Ishikawa (cell line): ENCODE measurements around the gene ADAMTS13.

Experiments
- CREB1 ChIP-seq: IDR thresholded peaks from 2 replicates; pipeline ENCODE4 v1.6.1; 2012; ENCODE audit warnings: low read depth
- EGR1 ChIP-seq: IDR thresholded peaks from 2 replicates; pipeline ENCODE4 v1.6.1; 2012
- EP300 ChIP-seq: IDR thresholded peaks from 2 replicates; pipeline ENCODE4 v1.6.1; 2012; ENCODE audit warnings: borderline replicate concordance
- FOXM1 ChIP-seq: IDR thresholded peaks from 2 replicates; pipeline ENCODE4 v1.6.1; 2012; ENCODE audit warnings: low read depth, borderline replicate concordance
- MAX ChIP-seq: IDR thresholded peaks from 2 replicates; pipeline ENCODE4 v1.6.1; 2012
- NFIC ChIP-seq: IDR thresholded peaks from 2 replicates; pipeline ENCODE4 v1.6.1; 2012
- RAD21 ChIP-seq: IDR thresholded peaks from 2 replicates; pipeline ENCODE4 v1.6.1; 2012; ENCODE audit warnings: low read depth
- REST ChIP-seq: IDR thresholded peaks from 2 replicates; pipeline ENCODE4 v1.6.1; 2012; ENCODE audit warnings: low read depth, mild to moderate bottlenecking
- TAF1 ChIP-seq: IDR thresholded peaks from 2 replicates; pipeline ENCODE4 v1.6.1; 2012; ENCODE audit warnings: low read depth, mild to moderate bottlenecking
- TEAD4 ChIP-seq: IDR thresholded peaks from 2 replicates; pipeline ENCODE4 v1.6.1; 2012
- USF1 ChIP-seq: IDR thresholded peaks from 2 replicates; pipeline ENCODE4 v1.6.1; 2012
- YY1 ChIP-seq: IDR thresholded peaks from 2 replicates; pipeline ENCODE4 v1.6.1; 2012; ENCODE audit warnings: low read depth

- TF ChIP-seq TAF1: no peak
- no peak for TF ChIP-seq EGR1
- no peak for TF ChIP-seq REST
- no peak for TF ChIP-seq RAD21
- no peak for TF ChIP-seq CREB1
- TF ChIP-seq NFIC: no peak
- no peak for TF ChIP-seq USF1
- TF ChIP-seq FOXM1: no peak
- TF ChIP-seq EP300: no peak
- no peak for TF ChIP-seq TEAD4
- TF ChIP-seq YY1: no peak
- TF ChIP-seq MAX: no peak
Observed at GRCh38 chr9:133468374-133468773, 46.2 kb downstream of the ADAMTS13 start.
